GM23338 (cell line): ENCODE data around the gene CAPNS1. TPM values are rescaled to one million over a fixed set of nuclear protein-coding genes. Genes with fewer than 3 reads are reported as not detected.

ENCODE experiments used
- ATAC-seq: fragments of 200-7000 bp; cut with Tn5 transposase; 3 replicates; pipeline ENCODE4 v1.9.1; 2020
- DNase-seq: peaks from one replicate; pipeline ENCODE4 v3.0.0-alpha.2; 2015; ENCODE audit warnings: low spot score
- H2AFZ ChIP-seq: fragments of 200-600 bp; sonication (generic); 2 replicates; pipeline ENCODE4 v1.8.0; 2016; ENCODE audit warnings: antibody characterized with exemption, mild to moderate bottlenecking, moderate library complexity
- H3F3A ChIP-seq: fragments of 200-600 bp; sonication (generic); replicated peaks from 2 replicates; pipeline ENCODE4 v1.8.0; 2017; ENCODE audit warnings: antibody characterized with exemption, mixed run types, low read depth
- H3K27ac ChIP-seq: fragments of 200-600 bp; sonication (generic); 2 replicates; pipeline ENCODE4 v1.6.1; 2016; ENCODE audit warnings: low read depth
- H3K27me3 ChIP-seq: fragments of 200-600 bp; sonication (generic); 2 replicates; pipeline ENCODE4 v1.8.0; 2016; ENCODE audit warnings: mild to moderate bottlenecking, mixed run types, moderate library complexity; ENCODE audit not compliant: insufficient read depth
- H3K36me3 ChIP-seq: fragments of 200-600 bp; sonication (generic); 2 replicates; pipeline ENCODE4 v1.8.0; 2016; ENCODE audit warnings: mild to moderate bottlenecking; ENCODE audit not compliant: insufficient read depth
- H3K4me1 ChIP-seq: fragments of 200-600 bp; sonication (generic); 2 replicates; pipeline ENCODE4 v1.8.0; 2016; ENCODE audit warnings: mild to moderate bottlenecking, moderate library complexity; ENCODE audit not compliant: insufficient read depth
- H3K4me2 ChIP-seq: fragments of 200-600 bp; sonication (generic); 2 replicates; pipeline ENCODE4 v1.7.1; 2017; ENCODE audit warnings: mixed run types
- H3K4me3 ChIP-seq: fragments of 200-600 bp; sonication (generic); 2 replicates; pipeline ENCODE4 v1.6.1; 2016; ENCODE audit warnings: mixed run types
- H3K79me2 ChIP-seq: fragments of 200-600 bp; sonication (generic); replicated peaks from 2 replicates; pipeline ENCODE4 v1.8.0; 2017; ENCODE audit warnings: mild to moderate bottlenecking; ENCODE audit not compliant: insufficient read depth
- H3K9me2 ChIP-seq: fragments of 200-600 bp; sonication (generic); 2 replicates; pipeline ENCODE4 v1.8.0; 2017; ENCODE audit not compliant: insufficient read depth
- H4K20me1 ChIP-seq: fragments of 200-600 bp; sonication (generic); replicated peaks from 2 replicates; pipeline ENCODE4 v1.8.0; 2017; ENCODE audit warnings: mild to moderate bottlenecking; ENCODE audit not compliant: insufficient read depth
- H3K27ac Mint-ChIP-seq: 2 replicates; pipeline ENCODE4 v1.8.0; 2020; ENCODE audit warnings: inconsistent platforms, mild to moderate bottlenecking, moderate library complexity, mixed read lengths
- H3K27me3 Mint-ChIP-seq: 3 replicates; pipeline ENCODE4 v1.8.0; 2022; ENCODE audit warnings: low read depth, mild to moderate bottlenecking, moderate library complexity, mixed read lengths, inconsistent platforms; ENCODE audit not compliant: insufficient read depth, poor library complexity
- H3K36me3 Mint-ChIP-seq: 3 replicates; pipeline ENCODE4 v1.8.0; 2021; ENCODE audit warnings: low read depth, mild to moderate bottlenecking, inconsistent platforms, moderate library complexity, mixed read lengths
- H3K4me1 Mint-ChIP-seq: 3 replicates; pipeline ENCODE4 v1.8.0; 2020; ENCODE audit warnings: mild to moderate bottlenecking, inconsistent platforms, mixed read lengths
- H3K4me3 Mint-ChIP-seq: 3 replicates; pipeline ENCODE4 v1.8.0; 2021; ENCODE audit warnings: moderate library complexity, mild to moderate bottlenecking, inconsistent platforms, mixed read lengths
- H3K9me3 Mint-ChIP-seq: 3 replicates; pipeline ENCODE4 v1.8.0; 2020; ENCODE audit warnings: moderate library complexity, mild to moderate bottlenecking, inconsistent platforms, mixed read lengths
- CREB1 ChIP-seq: fragments of 250-450 bp; sonication (Bioruptor Pico); IDR thresholded peaks from 2 replicates; pipeline ENCODE4 v1.5.0; 2020; ENCODE audit warnings: low read depth, mild to moderate bottlenecking, moderate library complexity
- CTCF ChIP-seq, 2 experiments: fragments of 200-600 bp in 1 of 2; sonication (generic) in 1 of 2; conservative IDR thresholded peaks; 2 replicates each; pipeline versions ENCODE4 v1.5.1 to v1.6.1; 2016 to 2017; ENCODE audit warnings: antibody characterized with exemption in 2 of 2, low read depth in 2 of 2, mild to moderate bottlenecking in 2 of 2, moderate library complexity in 1 of 2
- ETS1 ChIP-seq: IDR thresholded peaks from 2 replicates; pipeline ENCODE4 v1.6.1; 2016; ENCODE audit warnings: antibody characterized with exemption
- EZH2 ChIP-seq: fragments of 200-600 bp; sonication (generic); IDR thresholded peaks from one replicate; pipeline ENCODE4 v1.8.0; 2017; ENCODE audit warnings: antibody characterized with exemption, mild to moderate bottlenecking, low read depth; ENCODE audit not compliant: unreplicated experiment
- EZH2phosphoT487 ChIP-seq: fragments of 200-600 bp; sonication (generic); IDR thresholded peaks from one replicate; pipeline ENCODE4 v1.8.1; 2018; ENCODE audit warnings: antibody characterized with exemption; ENCODE audit not compliant: unreplicated experiment
- JUNB ChIP-seq: IDR thresholded peaks from one replicate; pipeline ENCODE4 v1.6.1; 2016; ENCODE audit warnings: antibody characterized with exemption; ENCODE audit not compliant: unreplicated experiment
- NANOG ChIP-seq: IDR thresholded peaks from 2 replicates; pipeline ENCODE4 v1.6.1; 2016; ENCODE audit warnings: antibody characterized with exemption, borderline replicate concordance
- POLR2AphosphoS5 ChIP-seq: IDR thresholded peaks from 2 replicates; pipeline ENCODE4 v1.6.1; 2016; ENCODE audit warnings: antibody characterized with exemption, low read depth
- STAT1 ChIP-seq: IDR thresholded peaks from one replicate; pipeline ENCODE4 v1.6.1; 2016; ENCODE audit warnings: antibody characterized with exemption; ENCODE audit not compliant: unreplicated experiment
- ZNF114 ChIP-seq: fragments of 250-450 bp; sonication (Bioruptor Pico); IDR thresholded peaks from 2 replicates; pipeline ENCODE4 v1.5.0; 2020; ENCODE audit warnings: mild to moderate bottlenecking, moderate library complexity
- ZNF331 ChIP-seq: fragments of 250-450 bp; sonication (Bioruptor Pico); IDR thresholded peaks from 2 replicates; pipeline ENCODE4 v1.5.0; 2020; ENCODE audit warnings: low read depth, mild to moderate bottlenecking, moderate library complexity
- polyA plus RNA-seq: library from polyadenylated mRNA; unstranded; fragments of >200 nt; fragmentation: Nextera tagmentation; extraction: Ambion mirVana; gene quantifications from 2 replicates; pipeline ENCODE4 v1.2.1, GENCODE V29; 2016
- total RNA-seq: library from RNA; depleted of rRNA; stranded (reverse); fragments of >200 nt; shearing (Covaris generic); gene quantifications from 2 replicates; pipeline ENCODE4 v1.2.3, GENCODE V29; 2014
- TF ChIP-seq, protein P1 (sequence below): IDR thresholded peaks from one replicate; pipeline ENCODE4 v1.6.1; 2018; ENCODE audit warnings: antibody characterized with exemption; ENCODE audit not compliant: unreplicated experiment
- TF ChIP-seq, protein P2 (sequence below): fragments of 250-450 bp; sonication (Bioruptor Pico); IDR thresholded peaks from 2 replicates; pipeline ENCODE4 v1.5.0; 2020; ENCODE audit warnings: mild to moderate bottlenecking, moderate library complexity

The CAPNS1 gene
- total and polyA plus RNA-seq, 2 experiments from 2014 or later: 123 to 227 TPM

GRCh38 chr19:36106991-36107390 lies 32.9 kb upstream of the CAPNS1 start:
- ATAC-seq (no peak), DNase-seq (no peak)
- Mint-ChIP-seq H3K27ac (no peak overlapping the region), H3K27me3 (peaks cover 5% of the 10 kb centered on the region), H3K36me3 (peaks cover 40% of the 10 kb centered on the region), H3K9me3 (no peaks in the 10 kb centered on the region), H3K4me3 (no peak overlapping the region), H3K4me1 (peaks cover 19% of the 10 kb centered on the region)
- Histone ChIP-seq H3K9me2 (no peaks in the 10 kb centered on the region), H4K20me1 (peaks cover 5% of the 10 kb centered on the region; the same call in 1 of the 2 replicates), H2AFZ (no peak overlapping the region), H3K4me3 (no peak overlapping the region), H3F3A (peaks cover 9% of the 10 kb centered on the region), H3K27ac (no peak overlapping the region), H3K4me1 (peaks cover 15% of the 10 kb centered on the region), H3K4me2 (no peak overlapping the region), H3K79me2 (no peaks in the 10 kb centered on the region), H3K27me3 (no peaks in the 10 kb centered on the region), H3K36me3 (peaks cover 6% of the 10 kb centered on the region; the same call in 1 of the 2 replicates)
- TF ChIP-seq, protein P1, sequence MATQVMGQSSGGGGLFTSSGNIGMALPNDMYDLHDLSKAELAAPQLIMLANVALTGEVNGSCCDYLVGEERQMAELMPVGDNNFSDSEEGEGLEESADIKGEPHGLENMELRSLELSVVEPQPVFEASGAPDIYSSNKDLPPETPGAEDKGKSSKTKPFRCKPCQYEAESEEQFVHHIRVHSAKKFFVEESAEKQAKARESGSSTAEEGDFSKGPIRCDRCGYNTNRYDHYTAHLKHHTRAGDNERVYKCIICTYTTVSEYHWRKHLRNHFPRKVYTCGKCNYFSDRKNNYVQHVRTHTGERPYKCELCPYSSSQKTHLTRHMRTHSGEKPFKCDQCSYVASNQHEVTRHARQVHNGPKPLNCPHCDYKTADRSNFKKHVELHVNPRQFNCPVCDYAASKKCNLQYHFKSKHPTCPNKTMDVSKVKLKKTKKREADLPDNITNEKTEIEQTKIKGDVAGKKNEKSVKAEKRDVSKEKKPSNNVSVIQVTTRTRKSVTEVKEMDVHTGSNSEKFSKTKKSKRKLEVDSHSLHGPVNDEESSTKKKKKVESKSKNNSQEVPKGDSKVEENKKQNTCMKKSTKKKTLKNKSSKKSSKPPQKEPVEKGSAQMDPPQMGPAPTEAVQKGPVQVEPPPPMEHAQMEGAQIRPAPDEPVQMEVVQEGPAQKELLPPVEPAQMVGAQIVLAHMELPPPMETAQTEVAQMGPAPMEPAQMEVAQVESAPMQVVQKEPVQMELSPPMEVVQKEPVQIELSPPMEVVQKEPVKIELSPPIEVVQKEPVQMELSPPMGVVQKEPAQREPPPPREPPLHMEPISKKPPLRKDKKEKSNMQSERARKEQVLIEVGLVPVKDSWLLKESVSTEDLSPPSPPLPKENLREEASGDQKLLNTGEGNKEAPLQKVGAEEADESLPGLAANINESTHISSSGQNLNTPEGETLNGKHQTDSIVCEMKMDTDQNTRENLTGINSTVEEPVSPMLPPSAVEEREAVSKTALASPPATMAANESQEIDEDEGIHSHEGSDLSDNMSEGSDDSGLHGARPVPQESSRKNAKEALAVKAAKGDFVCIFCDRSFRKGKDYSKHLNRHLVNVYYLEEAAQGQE: no peak
- TF ChIP-seq ZNF331 (no peak), EZH2phosphoT487 (no peak), POLR2AphosphoS5 (no peak), NANOG (no peak), STAT1 (no peak), ZNF114 (CRISPR knock-in tag) (no peak), EZH2 (no peak), CREB1 (no peak), CTCF (conservative IDR thresholded peaks at IDR 0.05; ENCODE audit: low read depth in 2 of 2) (no peak), JUNB (no peak), ETS1 (no peak)
- TF ChIP-seq, protein P2, sequence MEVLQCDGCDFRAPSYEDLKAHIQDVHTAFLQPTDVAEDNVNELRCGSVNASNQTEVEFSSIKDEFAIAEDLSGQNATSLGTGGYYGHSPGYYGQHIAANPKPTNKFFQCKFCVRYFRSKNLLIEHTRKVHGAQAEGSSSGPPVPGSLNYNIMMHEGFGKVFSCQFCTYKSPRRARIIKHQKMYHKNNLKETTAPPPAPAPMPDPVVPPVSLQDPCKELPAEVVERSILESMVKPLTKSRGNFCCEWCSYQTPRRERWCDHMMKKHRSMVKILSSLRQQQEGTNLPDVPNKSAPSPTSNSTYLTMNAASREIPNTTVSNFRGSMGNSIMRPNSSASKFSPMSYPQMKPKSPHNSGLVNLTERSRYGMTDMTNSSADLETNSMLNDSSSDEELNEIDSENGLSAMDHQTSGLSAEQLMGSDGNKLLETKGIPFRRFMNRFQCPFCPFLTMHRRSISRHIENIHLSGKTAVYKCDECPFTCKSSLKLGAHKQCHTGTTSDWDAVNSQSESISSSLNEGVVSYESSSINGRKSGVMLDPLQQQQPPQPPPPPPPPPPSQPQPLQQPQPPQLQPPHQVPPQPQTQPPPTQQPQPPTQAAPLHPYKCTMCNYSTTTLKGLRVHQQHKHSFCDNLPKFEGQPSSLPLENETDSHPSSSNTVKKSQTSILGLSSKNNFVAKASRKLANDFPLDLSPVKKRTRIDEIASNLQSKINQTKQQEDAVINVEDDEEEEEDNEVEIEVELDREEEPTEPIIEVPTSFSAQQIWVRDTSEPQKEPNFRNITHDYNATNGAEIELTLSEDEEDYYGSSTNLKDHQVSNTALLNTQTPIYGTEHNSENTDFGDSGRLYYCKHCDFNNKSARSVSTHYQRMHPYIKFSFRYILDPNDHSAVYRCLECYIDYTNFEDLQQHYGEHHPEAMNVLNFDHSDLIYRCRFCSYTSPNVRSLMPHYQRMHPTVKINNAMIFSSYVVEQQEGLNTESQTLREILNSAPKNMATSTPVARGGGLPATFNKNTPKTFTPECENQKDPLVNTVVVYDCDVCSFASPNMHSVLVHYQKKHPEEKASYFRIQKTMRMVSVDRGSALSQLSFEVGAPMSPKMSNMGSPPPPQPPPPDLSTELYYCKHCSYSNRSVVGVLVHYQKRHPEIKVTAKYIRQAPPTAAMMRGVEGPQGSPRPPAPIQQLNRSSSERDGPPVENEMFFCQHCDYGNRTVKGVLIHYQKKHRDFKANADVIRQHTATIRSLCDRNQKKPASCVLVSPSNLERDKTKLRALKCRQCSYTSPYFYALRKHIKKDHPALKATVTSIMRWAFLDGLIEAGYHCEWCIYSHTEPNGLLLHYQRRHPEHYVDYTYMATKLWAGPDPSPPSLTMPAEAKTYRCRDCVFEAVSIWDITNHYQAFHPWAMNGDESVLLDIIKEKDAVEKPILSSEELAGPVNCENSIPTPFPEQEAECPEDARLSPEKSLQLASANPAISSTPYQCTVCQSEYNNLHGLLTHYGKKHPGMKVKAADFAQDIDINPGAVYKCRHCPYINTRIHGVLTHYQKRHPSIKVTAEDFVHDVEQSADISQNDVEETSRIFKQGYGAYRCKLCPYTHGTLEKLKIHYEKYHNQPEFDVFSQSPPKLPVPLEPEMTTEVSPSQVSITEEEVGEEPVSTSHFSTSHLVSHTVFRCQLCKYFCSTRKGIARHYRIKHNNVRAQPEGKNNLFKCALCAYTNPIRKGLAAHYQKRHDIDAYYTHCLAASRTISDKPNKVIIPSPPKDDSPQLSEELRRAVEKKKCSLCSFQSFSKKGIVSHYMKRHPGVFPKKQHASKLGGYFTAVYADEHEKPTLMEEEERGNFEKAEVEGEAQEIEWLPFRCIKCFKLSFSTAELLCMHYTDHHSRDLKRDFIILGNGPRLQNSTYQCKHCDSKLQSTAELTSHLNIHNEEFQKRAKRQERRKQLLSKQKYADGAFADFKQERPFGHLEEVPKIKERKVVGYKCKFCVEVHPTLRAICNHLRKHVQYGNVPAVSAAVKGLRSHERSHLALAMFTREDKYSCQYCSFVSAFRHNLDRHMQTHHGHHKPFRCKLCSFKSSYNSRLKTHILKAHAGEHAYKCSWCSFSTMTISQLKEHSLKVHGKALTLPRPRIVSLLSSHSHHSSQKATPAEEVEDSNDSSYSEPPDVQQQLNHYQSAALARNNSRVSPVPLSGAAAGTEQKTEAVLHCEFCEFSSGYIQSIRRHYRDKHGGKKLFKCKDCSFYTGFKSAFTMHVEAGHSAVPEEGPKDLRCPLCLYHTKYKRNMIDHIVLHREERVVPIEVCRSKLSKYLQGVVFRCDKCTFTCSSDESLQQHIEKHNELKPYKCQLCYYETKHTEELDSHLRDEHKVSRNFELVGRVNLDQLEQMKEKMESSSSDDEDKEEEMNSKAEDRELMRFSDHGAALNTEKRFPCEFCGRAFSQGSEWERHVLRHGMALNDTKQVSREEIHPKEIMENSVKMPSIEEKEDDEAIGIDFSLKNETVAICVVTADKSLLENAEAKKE (CRISPR knock-in tag): no peak
